ENCODE results near the gene TSPAN7. TPM values are rescaled to one million over a fixed set of nuclear protein-coding genes. Genes with fewer than 3 reads are reported as not detected.

Gene TSPAN7
- total and polyA plus RNA-seq, 9 of the 15 experiments (the other 6 are each of a cell fraction or from before 2014, with no cell fraction given), result 0.07 to 0.29 (median 0.12) TPM; not detected in 1

DNA sequence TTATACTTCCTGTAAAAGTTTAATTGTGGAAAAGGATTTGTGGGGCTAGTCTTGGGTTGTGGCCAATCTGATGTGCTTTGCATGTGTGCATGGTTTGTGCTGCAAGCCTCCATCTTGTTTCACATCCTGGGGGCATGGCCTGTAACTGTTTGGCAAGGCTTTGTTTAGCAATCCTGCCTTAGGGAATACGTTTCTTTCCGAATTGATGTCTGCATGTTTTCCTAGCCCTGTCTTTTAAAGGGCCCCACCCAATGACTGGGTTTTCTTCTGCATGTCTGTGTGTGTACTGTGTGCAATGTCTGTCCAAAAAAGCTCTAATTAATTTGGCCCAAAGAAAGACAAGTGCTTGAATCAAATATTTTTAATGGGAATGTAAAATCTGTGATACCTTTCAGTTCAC, 165.3 kb downstream of the TSPAN7 start:
- Histone ChIP-seq H3K79me2 (ENCODE audit: control insufficient read depth, insufficient read depth, low read length) (no peaks in the 10 kb centered on the region), H3K9ac (ENCODE audit: insufficient read depth in 1 of 2, low read depth in 2 of 2, low read length in 2 of 2) (no peak overlapping the region), H3K4me2 (ENCODE audit: insufficient read depth, low read length) (no peak overlapping the region), H4K20me1 (replicated peaks; ENCODE audit: control insufficient read depth, insufficient read depth, low read length) (no peaks in the 10 kb centered on the region), H3K36me3 (ENCODE audit: control insufficient read depth, insufficient read depth, low read length) (no peaks in the 10 kb centered on the region), H3K27me3 (ENCODE audit: control insufficient read depth in 2 of 2, insufficient read depth in 2 of 2, low read length in 2 of 2) (no peaks in the 10 kb centered on the region), H3K4me3 (no peak overlapping the region), H3K4me1 (replicated peaks in 1 of 2; ENCODE audit: control insufficient read depth in 2 of 2, insufficient read depth in 2 of 2, low read length in 2 of 2) (no peaks in the 10 kb centered on the region; a peak in 1 of 5 replicates), H2AFZ (ENCODE audit: low read depth, low read length) (no peak overlapping the region), H3K9me1 (ENCODE audit: control insufficient read depth, insufficient read depth, low read length) (no peaks in the 10 kb centered on the region), H3K9me3 (replicated peaks; ENCODE audit: control insufficient read depth, insufficient read depth, low read depth, low read length) (no peaks in the 10 kb centered on the region), H3K27ac (ENCODE audit: extremely low read depth, low read depth, low read length) (no peak overlapping the region)
- ChIA-PET CTCF (ENCODE audit: low intra/inter-chr PET ratio) (no interaction called here), POLR2A (interaction anchor here (0.6 kb wide), 1 partner anchor 409 kb away, joined by 3 read pairs; no protein-coding TSS in a partner anchor)
- no TSS peak for BruUV-seq (replicated peaks)
- WGBS (ENCODE audit: insufficient coverage, low coverage, missing lambda C conversion rate), result 9% methylated on average over 2 of the region's 2 CpGs
- intact Hi-C loops (cut with micrococcal nuclease), result no loop called here
- in situ Hi-C loops (cut with MboI), result no loop called here
- FAIRE-seq (no peak), DNase-seq (ENCODE audit: extremely low read depth in 1 of 4, low spot score in 3 of 4) (no peak), ATAC-seq (no peak)
- TF ChIP-seq HDAC1 (IDR thresholded peaks at IDR 0.05), result no peak
- TF ChIP-seq, protein P1, sequence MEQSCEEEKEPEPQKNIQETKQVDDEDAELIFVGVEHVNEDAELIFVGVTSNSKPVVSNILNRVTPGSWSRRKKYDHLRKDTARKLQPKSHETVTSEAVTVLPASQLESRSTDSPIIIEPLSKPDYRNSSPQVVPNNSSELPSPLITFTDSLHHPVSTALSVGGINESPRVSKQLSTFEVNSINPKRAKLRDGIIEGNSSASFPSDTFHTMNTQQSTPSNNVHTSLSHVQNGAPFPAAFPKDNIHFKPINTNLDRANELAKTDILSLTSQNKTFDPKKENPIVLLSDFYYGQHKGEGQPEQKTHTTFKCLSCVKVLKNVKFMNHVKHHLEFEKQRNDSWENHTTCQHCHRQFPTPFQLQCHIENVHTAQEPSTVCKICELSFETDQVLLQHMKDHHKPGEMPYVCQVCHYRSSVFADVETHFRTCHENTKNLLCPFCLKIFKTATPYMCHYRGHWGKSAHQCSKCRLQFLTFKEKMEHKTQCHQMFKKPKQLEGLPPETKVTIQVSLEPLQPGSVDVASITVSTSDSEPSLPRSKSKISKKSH (CRISPR knock-in tag; IDR thresholded peaks at IDR 0.05), result no peak
- no peak for TF ChIP-seq MYBL2 (IDR thresholded peaks at IDR 0.05; ENCODE audit: low read depth)
- TF ChIP-seq MYBL2 (CRISPR knock-in tag; IDR thresholded peaks at IDR 0.05; ENCODE audit: borderline replicate concordance), result no peak
- no peak for TF ChIP-seq STAG1 (CRISPR knock-in tag; IDR thresholded peaks at IDR 0.05; ENCODE audit: borderline replicate concordance)
- no peak for TF ChIP-seq CBX3 (IDR thresholded peaks at IDR 0.05; ENCODE audit: borderline replicate concordance in 1 of 2, low read length in 2 of 2)
- TF ChIP-seq KHSRP (IDR thresholded peaks at IDR 0.05), result no peak
- TF ChIP-seq BHLHE40 (IDR thresholded peaks at IDR 0.05; ENCODE audit: low read length), result no peak
- TF ChIP-seq C11orf30 (IDR thresholded peaks at IDR 0.05; ENCODE audit: low read depth), result no peak
- no peak for TF ChIP-seq SRF (CRISPR knock-in tag; IDR thresholded peaks at IDR 0.05)
- TF ChIP-seq, protein P2, sequence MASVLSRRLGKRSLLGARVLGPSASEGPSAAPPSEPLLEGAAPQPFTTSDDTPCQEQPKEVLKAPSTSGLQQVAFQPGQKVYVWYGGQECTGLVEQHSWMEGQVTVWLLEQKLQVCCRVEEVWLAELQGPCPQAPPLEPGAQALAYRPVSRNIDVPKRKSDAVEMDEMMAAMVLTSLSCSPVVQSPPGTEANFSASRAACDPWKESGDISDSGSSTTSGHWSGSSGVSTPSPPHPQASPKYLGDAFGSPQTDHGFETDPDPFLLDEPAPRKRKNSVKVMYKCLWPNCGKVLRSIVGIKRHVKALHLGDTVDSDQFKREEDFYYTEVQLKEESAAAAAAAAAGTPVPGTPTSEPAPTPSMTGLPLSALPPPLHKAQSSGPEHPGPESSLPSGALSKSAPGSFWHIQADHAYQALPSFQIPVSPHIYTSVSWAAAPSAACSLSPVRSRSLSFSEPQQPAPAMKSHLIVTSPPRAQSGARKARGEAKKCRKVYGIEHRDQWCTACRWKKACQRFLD (CRISPR knock-in tag; IDR thresholded peaks at IDR 0.05), result no peak
- TF ChIP-seq MEIS2 (IDR thresholded peaks at IDR 0.05; ENCODE audit: partially characterized antibody), result no peak
- TF ChIP-seq NFATC3 (IDR thresholded peaks at IDR 0.05), result no peak
- no peak for TF ChIP-seq NEUROD1 (IDR thresholded peaks at IDR 0.05; ENCODE audit: borderline replicate concordance, low read depth, low read length, partially characterized antibody)
- no peak for TF ChIP-seq POLR3A (IDR thresholded peaks at IDR 0.05; ENCODE audit: borderline replicate concordance, extremely low read depth, insufficient read depth, insufficient read length)
- TF ChIP-seq XRCC4 (IDR thresholded peaks at IDR 0.05; ENCODE audit: extremely low read depth, insufficient read depth, insufficient read length), result no peak
- TF ChIP-seq POLR2B (IDR thresholded peaks at IDR 0.05; ENCODE audit: low read depth, partially characterized antibody), result no peak
- no peak for TF ChIP-seq PML (IDR thresholded peaks at IDR 0.05; ENCODE audit: low read length)
